Stimulated activated CD8-positive, alpha-beta memory T cell treated with anti-CD3 and anti-CD28 coated beads, Interleukin-15, amount 100 ng/mL, for 24 hours (primary cell): ENCODE data around the gene EBF3.

ENCODE experiments used
- DNase-seq: peaks from one replicate; pipeline ENCODE4 v3.0.0-alpha.2; 2020; ENCODE audit warnings: low read depth

The EBF3 gene

DNA sequence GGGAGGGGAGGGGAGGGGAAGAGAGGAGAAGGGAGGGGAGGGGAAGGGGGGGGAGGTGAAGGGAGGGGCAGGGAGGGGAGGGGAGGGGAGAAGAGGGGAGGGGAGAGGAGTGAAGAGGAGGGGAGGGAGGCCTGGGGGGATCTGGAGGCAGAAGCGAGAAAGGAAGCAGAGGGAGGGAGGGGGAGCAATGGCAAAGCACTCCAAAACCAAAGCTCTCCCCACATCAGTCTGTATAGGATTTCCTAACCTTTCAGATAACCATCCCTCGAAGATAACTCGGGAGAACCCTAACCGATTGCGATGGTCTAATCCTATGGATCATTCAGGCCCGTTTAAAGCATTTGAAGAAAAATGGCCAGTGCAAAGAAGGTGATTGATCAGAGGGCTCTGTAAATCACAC lies 19.0 kb downstream of the EBF3 start:
- DNase-seq, result no peak

- DNase-seq, result no peak
Measured at GRCh38 chr10:129944456-129944855, 19.6 kb downstream of the EBF3 start.

- DNase-seq, result no peak
Measured at GRCh38 chr10:129942936-129943715, 20.9 kb downstream of the EBF3 start.

- no peak for DNase-seq
Measured at GRCh38 chr10:129942391-129942790, 21.7 kb downstream of the EBF3 start.

GRCh38 chr10:129942019-129942277 lies 22.1 kb downstream of the EBF3 start:
- DNase-seq, result no peak

DNA sequence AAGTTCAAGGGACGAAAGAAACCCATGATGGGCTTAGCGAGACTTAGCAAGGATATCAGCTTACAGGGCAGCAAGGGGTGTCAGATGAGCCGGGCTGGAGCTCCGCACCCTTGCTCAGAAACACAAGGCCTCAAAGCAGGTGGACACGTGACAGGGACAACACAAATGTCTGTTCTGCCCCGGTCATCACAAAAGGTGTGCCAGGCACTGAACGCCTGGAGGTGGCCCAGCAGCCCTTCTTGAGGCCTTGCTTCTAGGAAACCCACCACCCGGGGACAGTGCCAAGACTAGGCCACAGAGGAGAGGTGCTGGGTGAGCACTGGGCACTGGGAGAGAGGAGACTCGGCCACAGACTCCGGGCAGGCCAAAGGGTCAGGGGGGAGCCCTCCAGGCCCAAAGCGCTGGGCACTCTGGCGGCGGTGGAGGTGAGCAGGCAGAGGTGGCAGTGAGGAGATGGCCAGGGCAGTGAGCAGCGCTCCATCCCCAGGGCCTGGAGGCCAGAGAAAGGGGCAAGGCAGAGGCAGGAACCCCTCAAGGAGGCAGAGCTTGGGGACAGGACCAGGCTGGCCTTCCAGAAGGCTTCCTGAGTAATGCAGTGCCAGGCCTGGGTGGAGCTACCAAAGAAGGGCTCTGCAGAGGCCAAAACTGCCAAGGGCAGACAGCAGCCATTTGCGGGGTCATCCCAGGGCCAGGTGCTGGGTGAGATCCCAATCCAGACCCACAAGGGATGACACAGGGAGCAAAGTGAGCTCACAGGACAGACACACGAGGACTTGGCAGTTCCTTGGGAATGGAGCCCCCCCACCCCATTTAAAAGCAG lies 22.7 kb downstream of the EBF3 start:
- no peak for DNase-seq

DNA sequence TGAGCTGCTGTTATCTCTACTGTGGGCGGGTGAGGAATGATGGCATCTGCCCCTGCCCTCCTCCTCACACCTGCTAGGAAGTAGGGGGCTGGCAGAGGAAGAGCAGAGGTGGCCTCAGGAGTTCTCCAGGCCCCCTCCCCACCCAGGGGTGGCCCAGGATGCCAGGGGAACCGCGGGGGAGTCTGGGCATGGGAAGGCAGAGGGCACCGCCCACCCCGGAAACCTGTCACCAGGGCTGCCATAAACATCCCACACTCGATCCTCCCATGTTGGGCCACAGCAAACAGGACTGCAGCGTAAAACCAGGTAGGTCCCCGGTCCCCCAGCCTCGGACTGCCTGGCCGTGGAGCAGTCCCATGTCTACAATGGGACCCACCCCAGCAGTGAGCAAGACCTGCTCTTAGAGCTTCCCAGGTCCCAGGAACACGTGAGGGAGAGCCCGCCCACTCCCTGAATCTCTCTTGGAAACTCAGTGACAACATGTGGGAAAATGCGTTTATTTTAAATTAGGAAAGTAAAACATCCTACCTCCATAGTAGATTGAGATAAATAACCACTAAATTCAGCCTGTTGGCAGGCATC lies 23.4 kb downstream of the EBF3 start:
- DNase-seq, result no peak

DNA sequence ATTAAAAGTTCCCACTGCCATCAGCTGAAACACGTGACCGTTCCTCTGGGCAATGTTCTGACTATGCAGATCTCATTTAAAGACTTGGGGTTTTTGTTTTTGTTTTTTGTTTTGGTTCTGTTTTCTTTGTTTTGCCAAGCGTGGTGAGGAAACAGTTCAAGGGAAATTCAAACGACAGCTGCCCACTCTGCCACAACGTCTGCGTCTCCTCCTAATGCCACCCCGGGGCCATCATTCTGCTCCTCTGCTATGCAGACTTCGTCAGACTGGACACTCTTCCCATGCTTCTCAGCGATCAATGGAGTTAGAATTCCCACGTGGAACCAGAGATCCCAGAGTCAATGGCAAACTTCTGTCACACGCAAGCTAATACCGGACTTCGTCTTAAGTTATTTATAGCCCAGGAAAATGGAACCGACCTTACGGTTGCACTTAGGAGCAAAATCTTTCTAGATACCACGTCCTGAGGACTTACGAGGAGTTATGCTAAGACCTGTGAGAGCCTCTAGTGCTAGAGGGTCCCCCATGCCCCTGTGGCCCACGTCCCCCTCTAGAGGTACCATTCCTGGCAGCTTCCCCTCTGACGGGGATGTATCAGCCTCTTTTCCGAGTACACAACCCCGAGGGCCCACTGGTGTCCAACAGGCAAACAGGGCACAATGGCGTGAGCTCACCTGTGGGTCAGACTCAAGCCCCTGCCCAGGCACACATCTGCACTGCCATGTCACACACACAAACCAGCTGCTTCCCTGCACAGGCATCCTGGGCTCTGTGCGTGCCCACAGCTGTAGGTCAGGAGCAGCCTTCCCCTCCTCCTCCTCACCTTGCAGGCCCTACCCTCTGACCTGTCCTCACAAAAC lies 24.4 kb downstream of the EBF3 start:
- no peak for DNase-seq

- DNase-seq, result no peak
Measured at GRCh38 chr10:129938460-129938859, 25.6 kb downstream of the EBF3 start.

DNA sequence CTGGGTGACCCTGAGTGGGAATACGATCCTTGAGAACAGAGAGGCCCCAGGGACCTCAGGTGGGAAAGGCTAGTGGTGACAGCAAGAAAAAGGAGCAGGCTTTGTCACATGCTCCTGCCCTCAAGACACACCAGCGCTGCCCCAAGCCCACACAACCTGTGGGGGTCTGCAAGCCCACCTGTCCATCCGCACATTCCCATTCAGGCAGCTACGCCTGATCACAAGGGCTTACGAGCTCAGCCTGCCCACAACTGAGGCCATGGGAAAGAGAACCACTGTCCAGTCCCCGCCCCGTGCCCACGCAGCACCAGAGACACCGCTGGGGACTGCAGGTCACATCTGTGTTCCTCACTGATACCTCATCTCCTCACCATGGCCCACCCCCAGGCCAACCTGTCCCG lies 26.7 kb downstream of the EBF3 start:
- no peak for DNase-seq

GRCh38 chr10:129936923-129937300 lies 27.2 kb downstream of the EBF3 start:
- no peak for DNase-seq

DNA sequence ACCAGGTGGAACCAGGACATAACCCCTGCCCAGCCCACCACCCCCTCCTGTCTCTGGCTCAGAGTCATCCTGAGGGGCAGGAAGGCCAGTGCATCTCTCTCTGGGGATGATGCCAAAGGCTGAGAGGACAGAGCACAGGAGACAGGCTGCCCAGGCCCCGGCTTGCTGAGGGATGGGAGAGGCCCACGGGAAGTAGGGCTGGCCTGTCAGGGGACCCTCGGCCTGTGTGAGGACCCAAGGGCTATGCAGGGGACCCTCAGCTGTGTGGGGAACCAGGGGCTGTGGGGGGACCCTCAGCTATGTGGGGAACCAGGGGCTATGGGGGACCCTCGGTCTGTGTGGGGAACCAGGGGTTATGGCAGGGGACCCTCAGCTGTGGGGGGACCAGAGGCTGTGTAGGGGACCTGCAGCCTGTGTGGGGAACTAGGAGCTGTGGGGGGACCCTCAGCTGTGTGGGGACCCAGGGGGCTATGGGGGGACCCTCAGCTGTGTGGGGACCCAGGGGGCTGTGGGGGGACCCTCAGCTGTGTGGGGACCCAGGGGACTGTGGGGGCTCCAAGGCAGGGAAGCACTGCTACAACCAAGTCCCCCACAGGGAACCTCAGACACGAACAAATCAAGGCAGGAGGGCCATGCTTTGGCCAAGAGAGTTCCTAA lies 27.7 kb downstream of the EBF3 start:
- no peak for DNase-seq

DNA sequence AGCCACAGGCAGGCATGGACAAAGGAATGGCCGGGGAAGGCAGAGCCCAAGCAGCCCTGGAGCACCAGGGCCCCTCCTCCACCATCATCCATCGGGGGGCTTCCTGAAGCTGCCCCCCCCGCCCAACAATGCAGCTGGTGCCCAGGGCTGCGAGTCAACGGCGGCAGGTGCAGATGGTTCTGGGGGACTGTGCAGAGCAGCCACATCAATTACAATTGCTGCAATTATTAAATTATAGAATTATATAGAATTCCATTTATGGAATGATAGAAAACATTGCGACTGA lies 28.3 kb downstream of the EBF3 start:
- no peak for DNase-seq

DNA sequence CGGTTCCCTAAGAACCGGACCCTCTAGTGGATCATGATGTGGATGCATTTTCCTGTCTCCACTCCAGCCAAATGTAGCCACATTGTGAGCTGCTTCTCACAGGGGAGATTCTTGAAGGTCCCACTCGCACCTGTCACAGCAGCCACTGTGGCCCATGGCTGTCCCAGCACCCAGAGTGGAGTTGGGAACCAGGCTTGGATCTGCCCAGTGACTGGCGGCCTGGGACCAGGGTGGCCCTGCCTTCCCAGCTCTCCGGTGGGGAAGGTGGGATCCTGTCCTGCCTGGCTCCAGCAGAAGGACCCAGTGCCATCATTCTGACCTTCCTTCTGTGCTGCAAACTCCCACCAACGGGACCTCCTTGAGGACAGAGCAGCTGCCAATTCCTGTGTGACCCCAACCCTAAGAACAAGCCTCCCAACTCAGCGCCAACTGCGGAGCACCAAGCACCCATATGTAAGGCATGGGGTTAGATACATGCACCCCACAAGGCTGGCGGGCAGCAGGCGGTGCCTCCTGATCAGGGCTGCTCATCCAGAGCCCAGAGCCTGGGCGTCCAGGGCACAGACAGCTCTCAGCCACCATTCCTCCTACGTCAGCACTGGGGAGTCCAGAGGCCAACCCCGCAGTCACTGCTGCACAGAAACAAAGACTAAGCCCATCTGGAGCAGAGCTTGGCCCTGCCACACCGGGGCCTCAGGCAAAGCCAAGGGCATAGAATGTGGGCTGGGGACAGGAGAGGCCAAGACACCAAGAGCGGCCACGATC lies 28.8 kb downstream of the EBF3 start:
- DNase-seq, result no peak

GRCh38 chr10:129934196-129934925 lies 29.7 kb downstream of the EBF3 start:
- no peak for DNase-seq

- no peak for DNase-seq
Measured at GRCh38 chr10:129933456-129934092, 30.5 kb downstream of the EBF3 start.

GRCh38 chr10:129932751-129933433 lies 31.2 kb downstream of the EBF3 start:
- no peak for DNase-seq

GRCh38 chr10:129932182-129932581 lies 31.9 kb downstream of the EBF3 start:
- DNase-seq, result no peak
